GM04503 (cell line): ENCODE results near the gene DEGS2.

Experiments used
- DNase-seq: peaks from one replicate; pipeline ENCODE4 v3.0.0-alpha.2; 2012; ENCODE audit warnings: low read depth

The DEGS2 gene

DNA sequence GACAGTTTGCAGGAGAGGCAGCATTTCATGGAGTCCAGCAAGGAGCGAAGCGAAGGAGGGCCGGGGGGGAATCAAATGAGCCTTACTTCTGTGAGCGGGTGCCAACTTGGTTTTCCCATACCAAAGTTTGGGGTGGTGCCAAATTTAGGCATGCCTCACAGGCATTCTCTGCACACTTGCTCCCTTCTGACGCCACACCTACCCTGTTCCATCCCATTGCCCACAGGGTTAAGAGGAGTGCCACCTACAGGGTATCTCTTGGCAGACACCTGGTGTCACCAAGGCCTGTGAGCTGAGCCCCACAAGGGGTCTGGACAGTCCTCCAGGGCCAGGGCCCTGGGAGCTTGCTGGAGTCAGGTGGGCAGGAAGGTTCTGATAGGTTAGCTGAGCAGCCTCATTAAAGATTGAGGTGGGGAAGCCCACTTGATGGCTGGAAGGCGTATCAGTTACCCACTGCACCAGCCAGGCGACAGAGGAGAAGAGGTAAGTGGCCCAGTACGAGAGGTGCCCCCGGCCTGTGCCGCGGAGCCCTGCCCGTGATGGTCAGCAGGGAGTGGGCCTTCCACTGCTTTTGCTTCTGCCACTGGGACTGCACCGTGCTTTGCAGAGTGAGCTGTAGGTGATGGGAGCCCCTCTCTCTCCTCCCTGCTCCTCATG lies 45.2 kb downstream of the DEGS2 start:
- no peak for DNase-seq

DNA sequence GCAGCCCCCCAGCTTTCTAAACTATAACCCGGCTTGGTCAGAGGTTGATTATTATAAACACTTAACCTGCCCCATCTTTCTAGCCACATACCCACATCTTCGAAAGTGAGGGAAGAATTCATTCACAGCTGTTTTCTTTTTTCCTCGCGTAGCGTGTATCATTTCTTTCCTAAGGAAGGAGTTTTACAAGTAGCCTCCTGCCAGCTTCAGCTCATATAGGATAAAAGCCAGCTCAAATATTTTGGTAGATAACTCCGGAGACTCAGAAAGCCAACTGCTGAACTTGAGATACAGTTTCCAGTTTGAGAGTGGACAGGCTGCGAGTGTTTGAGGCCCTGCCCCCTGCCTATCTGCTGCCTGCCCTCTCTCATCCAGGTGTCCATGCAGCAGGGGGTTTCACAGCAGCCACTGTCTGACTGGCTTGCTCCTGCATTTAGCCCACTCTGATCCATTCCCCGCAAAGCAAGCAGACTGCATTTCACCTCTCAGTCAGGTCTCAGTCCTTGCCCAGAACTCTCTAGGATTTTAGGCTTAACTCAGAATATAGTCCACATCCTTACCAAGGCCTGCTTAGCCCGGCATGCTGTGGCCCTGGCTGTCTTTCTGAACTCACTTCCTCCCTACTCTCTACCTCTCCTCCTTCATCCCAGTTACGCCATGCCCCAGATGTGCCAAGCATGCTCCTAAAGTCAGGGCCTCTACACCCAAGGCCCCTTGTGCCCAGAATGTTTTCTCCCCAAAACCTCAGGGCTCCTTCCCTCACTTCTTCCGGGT lies 47.3 kb downstream of the DEGS2 start:
- DNase-seq: no peak

DNA sequence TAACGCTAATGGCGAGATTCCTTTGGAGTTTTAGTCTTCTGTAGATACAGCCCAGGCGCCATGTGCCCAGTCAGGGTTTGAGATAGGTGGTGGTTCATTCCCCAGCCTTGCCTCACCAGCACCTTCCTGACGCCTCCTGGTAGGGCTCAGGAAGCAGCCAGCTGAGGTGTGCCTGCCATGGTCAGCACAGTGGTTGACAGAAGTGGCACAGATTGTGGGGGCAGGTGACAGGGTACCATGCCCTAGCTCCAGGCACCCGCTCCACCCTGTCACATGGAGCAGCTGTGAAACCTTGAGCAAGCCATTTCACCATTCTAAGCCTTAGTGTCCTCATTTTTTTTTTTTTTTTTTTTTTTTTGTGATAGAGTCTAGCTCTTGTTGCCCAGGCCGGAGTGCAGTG lies 48.6 kb downstream of the DEGS2 start:
- DNase-seq: no peak

DNA sequence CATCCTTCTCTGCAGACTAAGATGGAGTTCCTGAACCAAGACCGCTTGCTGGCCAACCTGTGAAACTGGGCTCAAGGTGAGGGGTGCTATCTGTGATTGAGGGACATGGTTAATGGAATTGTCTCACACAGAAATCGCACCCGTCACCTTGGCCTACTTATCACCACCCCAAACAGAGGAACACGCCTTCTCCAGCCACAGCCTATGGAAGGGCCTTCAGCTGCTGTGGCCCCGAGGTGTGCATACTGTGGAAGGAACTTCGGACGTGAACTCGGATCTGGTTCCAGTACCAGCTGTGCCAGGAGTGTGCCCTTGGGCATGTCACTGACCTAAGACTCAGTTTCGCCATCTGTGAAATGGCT lies 49.9 kb downstream of the DEGS2 start:
- DNase-seq: no peak

DNA sequence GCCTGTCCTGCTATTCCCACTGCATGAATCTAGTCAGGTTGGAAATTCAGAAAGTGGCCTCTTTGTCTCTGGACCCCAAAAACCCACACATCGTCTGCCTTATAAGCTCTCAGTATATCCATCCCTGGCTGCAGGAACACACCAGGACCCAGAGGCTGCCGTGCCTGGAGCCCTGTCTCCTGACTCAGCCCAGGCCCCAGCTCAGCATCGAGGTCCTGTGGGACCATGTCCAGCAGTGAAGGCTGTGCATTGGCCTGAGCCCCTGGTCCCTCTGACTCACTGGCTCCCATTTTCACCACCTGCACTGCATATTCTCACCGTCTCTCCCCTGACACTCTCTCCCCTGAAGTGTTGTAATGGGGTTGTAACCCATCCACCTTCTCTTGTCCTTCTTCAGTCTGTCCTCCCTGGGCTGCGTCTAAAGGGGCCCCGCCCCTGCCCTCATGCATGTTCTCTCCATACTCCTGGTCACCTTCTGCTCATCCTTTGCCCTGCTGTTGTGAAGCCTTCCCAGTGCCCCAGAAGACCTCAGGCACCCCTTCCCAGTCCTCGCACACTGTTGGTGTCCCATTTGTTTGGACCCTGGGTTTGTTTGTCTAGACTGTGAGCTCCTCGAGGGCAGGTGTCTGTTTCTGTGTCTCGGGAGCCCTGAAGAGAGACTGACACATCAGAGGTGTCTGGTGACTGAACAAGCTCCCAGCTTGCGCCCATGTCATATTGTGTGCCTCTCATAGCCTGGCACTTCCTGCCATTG lies 50.4 kb downstream of the DEGS2 start:
- DNase-seq: no peak

GRCh38 chr14:100108042-100108825 lies 51.2 kb downstream of the DEGS2 start:
- no peak for DNase-seq

DNA sequence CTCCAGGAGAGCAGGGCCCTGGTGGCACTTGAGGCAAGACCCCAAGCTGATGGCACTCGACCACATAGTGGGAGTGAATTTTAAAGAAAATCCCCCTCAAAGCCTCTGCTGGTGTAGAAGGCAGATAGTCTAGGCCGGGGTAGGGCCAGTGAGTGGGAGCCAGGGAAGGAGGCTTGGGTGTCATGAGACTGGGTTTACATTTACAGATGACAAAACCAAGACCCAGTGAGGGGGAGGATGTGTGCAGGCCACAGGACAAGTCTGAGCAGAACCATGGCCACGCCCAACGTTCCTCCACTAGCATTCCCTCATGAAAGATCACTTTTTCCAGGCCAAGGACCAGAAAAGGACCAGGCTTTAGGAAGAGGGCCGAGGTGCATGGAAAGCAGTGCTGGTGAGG lies 52.2 kb downstream of the DEGS2 start:
- no peak for DNase-seq

DNA sequence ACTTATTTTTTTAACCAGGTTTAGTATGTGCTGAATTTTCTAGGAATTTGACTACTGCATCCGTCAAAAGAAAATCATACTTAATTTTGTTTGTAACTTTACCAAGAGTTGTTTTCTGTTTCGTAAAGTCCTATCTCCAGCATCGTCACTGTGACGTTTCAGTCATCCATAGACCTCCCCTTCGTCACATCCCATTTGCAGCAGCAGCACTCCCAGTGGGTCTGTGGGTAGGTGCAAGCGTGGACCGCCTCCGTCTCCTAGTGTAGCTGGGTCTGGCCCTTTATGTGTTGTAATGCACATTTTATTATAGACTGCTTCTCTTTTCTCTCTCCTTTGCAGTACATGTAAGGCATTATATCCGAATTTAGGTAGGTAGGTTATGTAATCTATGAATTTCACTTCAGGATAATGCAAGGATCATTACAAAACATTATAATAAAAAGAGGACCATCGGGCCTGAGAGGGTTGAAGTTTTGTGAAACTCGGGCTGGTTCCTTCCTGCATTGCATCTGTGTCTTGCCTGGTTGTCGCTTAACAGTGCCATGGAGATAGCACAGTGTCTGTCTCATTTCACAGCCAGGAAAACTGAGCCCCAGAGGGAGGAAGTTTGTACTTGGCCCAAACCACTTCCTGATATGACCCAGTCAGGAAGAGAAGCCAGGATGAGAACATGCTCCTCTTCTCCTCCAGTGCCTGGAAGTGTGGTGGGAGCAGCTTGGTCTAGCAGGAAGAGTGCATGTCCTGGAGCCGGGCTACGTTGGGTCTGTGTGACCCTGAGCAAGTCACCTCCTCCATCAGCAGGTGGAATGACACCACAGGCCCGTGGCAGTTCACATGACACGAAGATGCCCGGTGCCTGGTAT lies 53.0 kb downstream of the DEGS2 start:
- DNase-seq: no peak

DNA sequence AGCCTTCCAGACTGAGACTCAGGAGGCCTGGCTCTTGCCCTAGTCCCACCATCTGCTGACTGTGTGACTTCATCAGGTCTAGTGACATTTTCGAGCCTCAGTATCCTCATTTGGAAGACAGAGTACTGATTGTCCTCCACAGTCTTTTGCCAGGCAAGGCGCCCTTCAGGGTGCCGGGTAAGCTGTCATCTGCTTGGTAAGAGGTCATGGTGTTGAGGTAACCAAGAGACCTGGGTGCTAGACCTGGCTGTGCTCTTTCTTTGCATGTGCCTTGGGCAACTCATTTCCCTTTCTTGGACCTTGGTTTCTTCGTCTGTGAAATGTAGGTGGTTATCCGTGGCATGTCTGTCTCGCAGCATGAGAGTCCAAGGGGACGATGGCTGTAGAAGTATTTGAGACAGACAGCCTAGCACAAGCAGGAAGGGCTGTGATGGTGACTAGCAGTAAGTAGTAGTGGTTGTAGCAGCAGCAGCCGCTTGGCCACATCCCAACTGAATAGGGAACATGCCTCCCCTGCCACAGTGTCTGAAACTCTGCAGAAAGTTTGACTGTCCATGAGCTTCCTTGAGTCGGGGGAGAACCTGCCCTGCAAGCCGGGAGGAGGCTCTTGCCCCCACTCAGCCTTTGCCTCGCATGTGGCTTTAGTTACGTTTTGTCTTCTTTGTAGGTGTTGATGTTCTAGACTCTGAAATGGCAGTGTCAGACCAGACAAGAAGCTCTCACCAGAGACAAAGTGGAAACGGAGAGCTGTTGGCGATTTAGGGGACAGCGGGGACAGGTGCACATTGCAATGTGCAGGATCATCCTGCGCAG lies 53.9 kb downstream of the DEGS2 start:
- no peak for DNase-seq

- DNase-seq: peak; percentile 21
These were observed 54.7 kb downstream of the DEGS2 start for GRCh38 chr14:100104523-100105300.

- DNase-seq: no peak
These were observed 55.5 kb downstream of the DEGS2 start for GRCh38 chr14:100104006-100104352.

- DNase-seq: no peak
These were observed 56.0 kb downstream of the DEGS2 start for GRCh38 chr14:100103250-100104005.

DNA sequence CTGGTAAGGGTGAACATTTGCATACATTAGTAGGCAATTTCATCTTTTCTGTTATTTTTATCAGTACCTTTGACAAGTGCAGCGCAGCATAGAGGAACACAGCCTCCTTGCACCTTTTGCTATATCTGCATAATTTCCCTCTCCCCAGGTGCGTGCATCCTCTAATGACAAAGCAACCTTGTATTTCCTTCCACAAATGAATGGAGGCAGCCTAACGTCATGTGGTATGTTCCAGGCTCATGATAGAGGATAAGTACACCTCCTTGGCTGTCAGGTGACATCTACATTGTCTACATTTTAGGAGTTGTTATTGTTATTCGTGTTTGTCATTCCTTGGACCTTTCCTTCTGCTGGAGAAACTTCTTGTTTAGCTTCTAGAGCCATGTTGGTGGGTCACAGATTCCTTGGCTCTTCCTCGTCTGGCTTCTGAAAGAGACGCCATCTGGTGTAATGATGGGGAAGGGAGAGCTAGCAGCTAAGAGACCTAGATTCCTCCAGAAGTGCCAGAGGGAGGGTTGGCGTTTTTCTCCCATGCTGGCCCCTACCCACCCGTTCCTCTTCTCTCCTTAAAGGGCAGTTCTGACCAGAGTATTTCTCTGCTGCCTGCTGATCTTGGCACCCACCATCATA lies 57.2 kb downstream of the DEGS2 start:
- no peak for DNase-seq

DNA sequence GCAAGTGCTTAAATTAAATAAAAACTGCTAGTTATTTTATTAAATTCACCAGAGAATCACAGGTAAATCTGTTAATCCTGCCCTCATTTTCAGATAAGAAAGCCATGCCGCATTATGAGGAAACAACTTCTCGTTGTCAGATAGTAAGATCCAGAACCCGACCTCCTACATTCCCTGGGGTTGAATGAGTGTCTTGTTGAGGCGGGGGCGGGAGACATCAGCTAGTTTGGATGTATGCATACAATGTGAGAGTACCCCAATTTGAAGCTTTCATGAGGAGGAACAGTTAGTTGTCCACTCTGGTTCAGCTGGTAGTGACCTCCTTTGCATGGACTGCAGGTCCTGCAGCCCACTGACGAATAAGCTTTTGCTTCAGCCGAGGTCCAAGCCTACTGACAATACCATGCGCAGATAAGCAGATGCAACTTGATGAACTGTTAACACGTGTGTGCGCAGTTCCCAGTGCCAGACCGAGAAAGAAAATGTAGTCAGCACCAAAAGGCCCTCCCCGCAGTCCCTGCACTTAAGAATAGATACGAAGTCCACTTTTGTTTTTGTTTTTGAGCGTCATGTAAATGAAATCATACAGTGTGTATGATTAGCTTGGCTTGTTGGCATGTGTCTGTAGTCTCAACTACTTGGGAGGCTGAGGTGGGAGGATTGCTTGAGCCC lies 59.3 kb downstream of the DEGS2 start:
- no peak for DNase-seq

DNA sequence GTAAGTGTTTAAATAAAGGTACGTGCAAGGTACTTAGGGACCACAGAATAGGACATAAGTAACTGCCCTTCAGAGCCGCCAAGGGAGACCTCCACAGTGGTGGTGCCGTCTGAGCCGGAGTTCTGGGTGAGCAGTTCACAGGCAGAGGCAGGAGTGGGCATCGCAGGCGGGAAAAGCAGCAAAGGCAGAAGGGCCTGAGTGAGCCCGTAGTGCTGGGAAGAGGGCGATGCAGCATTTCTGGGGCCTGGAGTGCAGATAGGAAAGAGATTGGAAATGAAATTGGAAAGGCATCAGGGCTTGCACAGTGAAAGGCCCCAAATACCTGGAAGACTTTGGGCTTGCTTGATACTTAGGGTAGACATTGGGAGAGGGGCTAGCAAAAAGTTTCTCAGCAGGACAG lies 61.3 kb downstream of the DEGS2 start:
- no peak for DNase-seq

GRCh38 chr14:100096656-100097055 lies 62.8 kb downstream of the DEGS2 start:
- DNase-seq: no peak
